ENCODE data around the gene BMPR1A. TPM values are rescaled to one million over a fixed set of nuclear protein-coding genes. Genes with fewer than 3 reads are reported as not detected.

The BMPR1A gene
- total and polyA plus RNA-seq, 4 donors: 2.2 to 16.0 (median 8.9) TPM

DNA sequence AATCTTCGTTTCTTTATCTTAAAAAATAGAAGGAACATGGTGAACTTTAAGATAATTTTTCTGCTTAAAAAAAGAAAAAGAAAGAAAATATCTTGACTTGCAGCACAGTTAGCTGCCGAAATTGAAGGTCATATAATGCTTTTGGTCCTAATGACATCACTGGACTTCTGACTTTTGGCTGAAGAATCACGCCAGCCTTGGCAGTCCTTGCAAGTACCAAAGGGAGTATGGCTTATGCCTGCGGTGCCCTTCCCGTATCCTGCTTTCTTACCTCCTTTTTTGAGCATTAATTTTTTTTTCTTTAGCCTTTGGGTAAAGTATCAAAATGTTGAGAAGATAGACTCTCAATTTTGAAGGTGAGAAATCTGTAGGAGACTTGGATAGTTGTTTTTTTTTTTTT, 7.0 kb downstream of the BMPR1A start:
- no peak for DNase-seq (ENCODE audit: low spot score)
- no peak for TF ChIP-seq HNF4G (IDR thresholded peaks at IDR 0.05)
- no peak for TF ChIP-seq RAD21 (IDR thresholded peaks at IDR 0.05)
- TF ChIP-seq EGR1 (IDR thresholded peaks at IDR 0.05; ENCODE audit: low read depth in 2 of 2): no peak
- TF ChIP-seq, protein P1, sequence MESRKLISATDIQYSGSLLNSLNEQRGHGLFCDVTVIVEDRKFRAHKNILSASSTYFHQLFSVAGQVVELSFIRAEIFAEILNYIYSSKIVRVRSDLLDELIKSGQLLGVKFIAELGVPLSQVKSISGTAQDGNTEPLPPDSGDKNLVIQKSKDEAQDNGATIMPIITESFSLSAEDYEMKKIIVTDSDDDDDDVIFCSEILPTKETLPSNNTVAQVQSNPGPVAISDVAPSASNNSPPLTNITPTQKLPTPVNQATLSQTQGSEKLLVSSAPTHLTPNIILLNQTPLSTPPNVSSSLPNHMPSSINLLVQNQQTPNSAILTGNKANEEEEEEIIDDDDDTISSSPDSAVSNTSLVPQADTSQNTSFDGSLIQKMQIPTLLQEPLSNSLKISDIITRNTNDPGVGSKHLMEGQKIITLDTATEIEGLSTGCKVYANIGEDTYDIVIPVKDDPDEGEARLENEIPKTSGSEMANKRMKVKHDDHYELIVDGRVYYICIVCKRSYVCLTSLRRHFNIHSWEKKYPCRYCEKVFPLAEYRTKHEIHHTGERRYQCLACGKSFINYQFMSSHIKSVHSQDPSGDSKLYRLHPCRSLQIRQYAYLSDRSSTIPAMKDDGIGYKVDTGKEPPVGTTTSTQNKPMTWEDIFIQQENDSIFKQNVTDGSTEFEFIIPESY (IDR thresholded peaks at IDR 0.05): no peak
- no peak for TF ChIP-seq REST (IDR thresholded peaks at IDR 0.05)
- TF ChIP-seq HNF4A (conservative IDR thresholded peaks at IDR 0.05): no peak
- TF ChIP-seq RXRA (IDR thresholded peaks at IDR 0.05): no peak
- no peak for TF ChIP-seq FOXA2 (IDR thresholded peaks at IDR 0.05)
- TF ChIP-seq SP1 (IDR thresholded peaks at IDR 0.05): no peak
- TF ChIP-seq, protein P2, sequence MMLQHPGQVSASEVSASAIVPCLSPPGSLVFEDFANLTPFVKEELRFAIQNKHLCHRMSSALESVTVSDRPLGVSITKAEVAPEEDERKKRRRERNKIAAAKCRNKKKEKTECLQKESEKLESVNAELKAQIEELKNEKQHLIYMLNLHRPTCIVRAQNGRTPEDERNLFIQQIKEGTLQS (IDR thresholded peaks at IDR 0.05): no peak
- TF ChIP-seq NR2F2 (IDR thresholded peaks at IDR 0.05): no peak
- TF ChIP-seq TAF1 (conservative IDR thresholded peaks at IDR 0.05): no peak
- TF ChIP-seq JUND (IDR thresholded peaks at IDR 0.05): no peak
- TF ChIP-seq FOXA1 (IDR thresholded peaks at IDR 0.05): no peak
- TF ChIP-seq YY1 (IDR thresholded peaks at IDR 0.05): no peak
- TF ChIP-seq, protein P3, sequence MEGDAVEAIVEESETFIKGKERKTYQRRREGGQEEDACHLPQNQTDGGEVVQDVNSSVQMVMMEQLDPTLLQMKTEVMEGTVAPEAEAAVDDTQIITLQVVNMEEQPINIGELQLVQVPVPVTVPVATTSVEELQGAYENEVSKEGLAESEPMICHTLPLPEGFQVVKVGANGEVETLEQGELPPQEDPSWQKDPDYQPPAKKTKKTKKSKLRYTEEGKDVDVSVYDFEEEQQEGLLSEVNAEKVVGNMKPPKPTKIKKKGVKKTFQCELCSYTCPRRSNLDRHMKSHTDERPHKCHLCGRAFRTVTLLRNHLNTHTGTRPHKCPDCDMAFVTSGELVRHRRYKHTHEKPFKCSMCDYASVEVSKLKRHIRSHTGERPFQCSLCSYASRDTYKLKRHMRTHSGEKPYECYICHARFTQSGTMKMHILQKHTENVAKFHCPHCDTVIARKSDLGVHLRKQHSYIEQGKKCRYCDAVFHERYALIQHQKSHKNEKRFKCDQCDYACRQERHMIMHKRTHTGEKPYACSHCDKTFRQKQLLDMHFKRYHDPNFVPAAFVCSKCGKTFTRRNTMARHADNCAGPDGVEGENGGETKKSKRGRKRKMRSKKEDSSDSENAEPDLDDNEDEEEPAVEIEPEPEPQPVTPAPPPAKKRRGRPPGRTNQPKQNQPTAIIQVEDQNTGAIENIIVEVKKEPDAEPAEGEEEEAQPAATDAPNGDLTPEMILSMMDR (IDR thresholded peaks at IDR 0.05; ENCODE audit: low read depth, low read length, missing input control): no peak
- no peak overlapping the region for H3K27ac ChIP-seq (ENCODE audit: low read depth in 1 of 2, low read length in 2 of 2)
- no peak overlapping the region for H3K4me3 ChIP-seq (ENCODE audit: low read depth in 1 of 3, low read length in 3 of 3)
- no peaks in the 10 kb centered on the region for H3K36me3 ChIP-seq (ENCODE audit: control insufficient read depth in 4 of 4, insufficient read depth in 3 of 4, low read depth in 1 of 4, low read length in 3 of 4)
- peaks cover 0 to 9% (median 5%) of the 10 kb centered on the region in 4 donors for H3K4me1 ChIP-seq (ENCODE audit: control insufficient read depth in 4 of 4, insufficient read depth in 4 of 4, low read length in 3 of 4)
- no peaks in the 10 kb centered on the region for H3K27me3 ChIP-seq (ENCODE audit: control insufficient read depth in 4 of 4, insufficient read depth in 4 of 4, low read length in 3 of 4)
- no peaks in the 10 kb centered on the region for H3K9me3 ChIP-seq (ENCODE audit: control insufficient read depth in 4 of 4, low read length in 3 of 4)
- no peak overlapping the region for H3K9ac ChIP-seq (ENCODE audit: low read depth in 1 of 2, low read length in 2 of 2)
- WGBS: 69% methylated on average over 5 of the region's 5 CpGs

DNA sequence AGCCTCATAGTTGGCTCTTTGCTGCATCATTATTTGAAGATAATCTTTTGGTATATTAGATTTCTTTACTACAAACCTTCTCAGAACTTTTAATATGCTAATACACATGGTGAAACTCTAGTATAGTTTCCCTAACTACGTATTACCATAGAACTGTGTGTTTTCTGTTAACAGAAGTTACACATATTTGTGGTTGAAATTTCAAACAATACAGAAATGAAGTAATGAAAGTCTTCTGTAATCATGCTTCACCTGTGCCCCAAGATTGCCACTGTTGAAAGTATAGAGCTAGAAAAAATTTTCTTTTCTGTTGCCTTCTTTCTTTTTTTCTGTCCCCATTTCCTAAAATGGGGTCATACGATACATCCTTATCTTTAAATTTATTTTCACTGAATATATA, 9.1 kb downstream of the BMPR1A start:
- Histone ChIP-seq H3K9me3 (ENCODE audit: control insufficient read depth in 4 of 4, low read length in 3 of 4) (no peaks in the 10 kb centered on the region), H3K4me1 (ENCODE audit: control insufficient read depth in 4 of 4, insufficient read depth in 4 of 4, low read length in 3 of 4) (peaks cover 0 to 2% (median 0%) of the 10 kb centered on the region in 4 donors), H3K9ac (ENCODE audit: low read depth in 1 of 2, low read length in 2 of 2) (no peak overlapping the region)
- no peak for TF ChIP-seq MAX (IDR thresholded peaks at IDR 0.05)
- TF ChIP-seq FOXA1 (IDR thresholded peaks at IDR 0.05): no peak
- TF ChIP-seq REST (IDR thresholded peaks at IDR 0.05): no peak
- no peak for TF ChIP-seq TAF1 (conservative IDR thresholded peaks at IDR 0.05)
- TF ChIP-seq SP1 (IDR thresholded peaks at IDR 0.05): no peak
- TF ChIP-seq GABPA (IDR thresholded peaks at IDR 0.05 in 1 of 2, conservative IDR thresholded peaks at IDR 0.05 in 1 of 2): no peak
- TF ChIP-seq JUND (IDR thresholded peaks at IDR 0.05): no peak
- TF ChIP-seq, protein P2 (IDR thresholded peaks at IDR 0.05): no peak
- TF ChIP-seq NR2F2 (IDR thresholded peaks at IDR 0.05): no peak
- TF ChIP-seq, protein P1 (IDR thresholded peaks at IDR 0.05): no peak
- no peak for TF ChIP-seq RXRA (IDR thresholded peaks at IDR 0.05)
- TF ChIP-seq FOXA2 (IDR thresholded peaks at IDR 0.05): no peak
- TF ChIP-seq EGR1 (IDR thresholded peaks at IDR 0.05; ENCODE audit: low read depth in 2 of 2): no peak
- no peak for TF ChIP-seq HNF4G (IDR thresholded peaks at IDR 0.05)

More for the DNA sequence above, 9.1 kb downstream of the BMPR1A start:
- WGBS: 88% methylated on average over 2 of the region's 2 CpGs
- H3K36me3 ChIP-seq (ENCODE audit: control insufficient read depth in 4 of 4, insufficient read depth in 3 of 4, low read depth in 1 of 4, low read length in 3 of 4): no peaks in the 10 kb centered on the region
- no peaks in the 10 kb centered on the region for H3K27me3 ChIP-seq (ENCODE audit: control insufficient read depth in 4 of 4, insufficient read depth in 4 of 4, low read length in 3 of 4)
- H3K27ac ChIP-seq (ENCODE audit: low read depth in 1 of 2, low read length in 2 of 2): no peak overlapping the region
- no peak for DNase-seq (ENCODE audit: low spot score)
- no peak overlapping the region for H3K4me3 ChIP-seq (ENCODE audit: low read depth in 1 of 3, low read length in 3 of 3)
